Mammary epithelial cell (primary cell): ENCODE results near the gene CCL27.

ENCODE experiments used
- EZH2 ChIP-seq: IDR thresholded peaks from 2 replicates; pipeline ENCODE4 v1.6.1; 2012; ENCODE audit warnings: low read length, inconsistent platforms, borderline replicate concordance
- TF ChIP-seq, protein P1 (sequence below), 2 donors: IDR thresholded peaks in 1 of 2; conservative IDR thresholded peaks in 1 of 2; 2 replicates each; pipeline ENCODE4 v1.5.1; 2011 to 2012; ENCODE audit warnings: inconsistent platforms in 2 of 2, low read length in 2 of 2, mild to moderate bottlenecking in 2 of 2, control low read depth in 1 of 2, low read depth in 1 of 2; ENCODE audit not compliant: insufficient read depth in 1 of 2; ENCODE audit errors: extremely low read depth in 1 of 2

- TF ChIP-seq, protein P1, sequence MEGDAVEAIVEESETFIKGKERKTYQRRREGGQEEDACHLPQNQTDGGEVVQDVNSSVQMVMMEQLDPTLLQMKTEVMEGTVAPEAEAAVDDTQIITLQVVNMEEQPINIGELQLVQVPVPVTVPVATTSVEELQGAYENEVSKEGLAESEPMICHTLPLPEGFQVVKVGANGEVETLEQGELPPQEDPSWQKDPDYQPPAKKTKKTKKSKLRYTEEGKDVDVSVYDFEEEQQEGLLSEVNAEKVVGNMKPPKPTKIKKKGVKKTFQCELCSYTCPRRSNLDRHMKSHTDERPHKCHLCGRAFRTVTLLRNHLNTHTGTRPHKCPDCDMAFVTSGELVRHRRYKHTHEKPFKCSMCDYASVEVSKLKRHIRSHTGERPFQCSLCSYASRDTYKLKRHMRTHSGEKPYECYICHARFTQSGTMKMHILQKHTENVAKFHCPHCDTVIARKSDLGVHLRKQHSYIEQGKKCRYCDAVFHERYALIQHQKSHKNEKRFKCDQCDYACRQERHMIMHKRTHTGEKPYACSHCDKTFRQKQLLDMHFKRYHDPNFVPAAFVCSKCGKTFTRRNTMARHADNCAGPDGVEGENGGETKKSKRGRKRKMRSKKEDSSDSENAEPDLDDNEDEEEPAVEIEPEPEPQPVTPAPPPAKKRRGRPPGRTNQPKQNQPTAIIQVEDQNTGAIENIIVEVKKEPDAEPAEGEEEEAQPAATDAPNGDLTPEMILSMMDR (conservative IDR thresholded peaks at IDR 0.05 in 1 of 2, IDR thresholded peaks at IDR 0.05 in 1 of 2; ENCODE audit: extremely low read depth in 1 of 2, insufficient read depth in 1 of 2, low read depth in 1 of 2, low read length in 2 of 2): no peak
- no peak for TF ChIP-seq EZH2
Observed at GRCh38 chr9:34689512-34689911, 27.1 kb upstream of the CCL27 start.
